Measurements from ENCODE around the gene OR2D3.

DNA sequence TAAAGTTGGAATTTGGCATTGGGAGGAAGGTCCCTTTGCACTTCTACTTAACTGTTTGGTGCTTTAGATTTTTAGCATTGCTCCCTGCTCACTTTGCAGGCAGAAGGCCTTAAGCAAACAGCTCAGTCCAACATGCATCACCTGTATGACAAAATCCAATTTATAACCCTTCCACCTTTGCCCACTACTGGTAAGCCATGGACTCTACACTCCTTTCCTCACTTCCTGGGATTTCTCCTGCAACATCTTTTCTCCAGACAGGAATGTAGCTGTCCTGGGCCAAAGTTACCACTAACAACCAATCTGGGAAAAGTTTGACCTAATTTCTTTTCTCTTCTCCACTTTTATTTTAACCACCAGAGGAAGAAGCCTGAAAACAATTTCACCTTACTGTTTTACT, 26.7 kb upstream of the OR2D3 start:
- TF ChIP-seq, protein P1, sequence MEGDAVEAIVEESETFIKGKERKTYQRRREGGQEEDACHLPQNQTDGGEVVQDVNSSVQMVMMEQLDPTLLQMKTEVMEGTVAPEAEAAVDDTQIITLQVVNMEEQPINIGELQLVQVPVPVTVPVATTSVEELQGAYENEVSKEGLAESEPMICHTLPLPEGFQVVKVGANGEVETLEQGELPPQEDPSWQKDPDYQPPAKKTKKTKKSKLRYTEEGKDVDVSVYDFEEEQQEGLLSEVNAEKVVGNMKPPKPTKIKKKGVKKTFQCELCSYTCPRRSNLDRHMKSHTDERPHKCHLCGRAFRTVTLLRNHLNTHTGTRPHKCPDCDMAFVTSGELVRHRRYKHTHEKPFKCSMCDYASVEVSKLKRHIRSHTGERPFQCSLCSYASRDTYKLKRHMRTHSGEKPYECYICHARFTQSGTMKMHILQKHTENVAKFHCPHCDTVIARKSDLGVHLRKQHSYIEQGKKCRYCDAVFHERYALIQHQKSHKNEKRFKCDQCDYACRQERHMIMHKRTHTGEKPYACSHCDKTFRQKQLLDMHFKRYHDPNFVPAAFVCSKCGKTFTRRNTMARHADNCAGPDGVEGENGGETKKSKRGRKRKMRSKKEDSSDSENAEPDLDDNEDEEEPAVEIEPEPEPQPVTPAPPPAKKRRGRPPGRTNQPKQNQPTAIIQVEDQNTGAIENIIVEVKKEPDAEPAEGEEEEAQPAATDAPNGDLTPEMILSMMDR (IDR thresholded peaks at IDR 0.05): no peak
- TF ChIP-seq POLR2A (IDR thresholded peaks at IDR 0.05): no peak

Data from adrenal gland (tissue), 5 donors.